HG03280 (cell line): ENCODE data around the gene RNF11.
A peak's percentile ranks its signal among the peaks of the same experiment; 100 is the strongest.
"Not testable (repeated sequence)": the region's sequence is repeated elsewhere in the genome, so short reads cannot be mapped to it uniquely, and the experiment has no call there.

Experiments
- ATAC-seq: cut with Tn5 transposase; IDR thresholded peaks from one replicate; pipeline ENCODE4 v1.9.1; 2021; ENCODE audit warnings: mild to moderate bottlenecking, moderate library complexity; ENCODE audit not compliant: unreplicated experiment

The RNF11 gene

GRCh38 chr1:51227231-51227960 is 8.7 kb upstream of the RNF11 start:
- not testable (repeated sequence) for ATAC-seq

GRCh38 chr1:51228471-51228870 is 7.6 kb upstream of the RNF11 start:
- not testable (repeated sequence) for ATAC-seq

GRCh38 chr1:51230501-51231078 is 5.5 kb upstream of the RNF11 start:
- no peak for ATAC-seq

GRCh38 chr1:51231120-51231519 is 5.0 kb upstream of the RNF11 start:
- no peak for ATAC-seq

GRCh38 chr1:51231896-51232295 is 4.2 kb upstream of the RNF11 start:
- ATAC-seq: no peak

- not testable (repeated sequence) for ATAC-seq
Measured at GRCh38 chr1:51234236-51234635, 1.8 kb upstream of the RNF11 start.

GRCh38 chr1:51234721-51235425 is 1.2 kb upstream of the RNF11 start:
- peak; percentile 48 for ATAC-seq

GRCh38 chr1:51236531-51237350 is 668 bp downstream of the RNF11 start:
- ATAC-seq: peak; percentile 16

GRCh38 chr1:51237351-51238033 is 1.4 kb downstream of the RNF11 start:
- ATAC-seq: no peak

GRCh38 chr1:51238034-51238403 is 1.9 kb downstream of the RNF11 start:
- no peak for ATAC-seq

- ATAC-seq: no peak
Measured at GRCh38 chr1:51240084-51240483, 4.0 kb downstream of the RNF11 start.

- no peak for ATAC-seq
Measured at GRCh38 chr1:51241119-51241518, 5.0 kb downstream of the RNF11 start.

- ATAC-seq: no peak
Measured at GRCh38 chr1:51242546-51242945, 6.5 kb downstream of the RNF11 start.

- ATAC-seq: peak; percentile 59
Measured at GRCh38 chr1:51247022-51247421, 10.9 kb downstream of the RNF11 start.

GRCh38 chr1:51247499-51247898 is 11.4 kb downstream of the RNF11 start:
- no peak for ATAC-seq

- ATAC-seq: no peak
Measured at GRCh38 chr1:51249445-51249844, 13.4 kb downstream of the RNF11 start.

GRCh38 chr1:51250729-51251128 is 14.7 kb downstream of the RNF11 start:
- not testable (repeated sequence) for ATAC-seq

- not testable (repeated sequence) for ATAC-seq
Measured at GRCh38 chr1:51251165-51251564, 15.1 kb downstream of the RNF11 start.

GRCh38 chr1:51252366-51252765 is 16.3 kb downstream of the RNF11 start:
- ATAC-seq: no peak

- ATAC-seq: no peak
Measured at GRCh38 chr1:51253691-51254090, 17.6 kb downstream of the RNF11 start.

- ATAC-seq: no peak
Measured at GRCh38 chr1:51255331-51255730, 19.3 kb downstream of the RNF11 start.
